Esophagus muscularis mucosa (tissue), 4 donors: Measurements from ENCODE around the gene CLN5. TPM values are rescaled to one million over a fixed set of nuclear protein-coding genes. Genes with fewer than 3 reads are reported as not detected.
"Not testable (repeated sequence)": the region's sequence is repeated elsewhere in the genome, so short reads cannot be mapped to it uniquely, and the experiment has no call there.

Experiments used
- DNase-seq: peaks from one replicate; pipeline ENCODE4 v3.0.0-alpha.2; 2017; ENCODE audit errors: extremely low spot score
- H3K27ac ChIP-seq, 4 donors: fragments of 200-600 bp; sonication (generic); replicated peaks in 1 of 4; 1 replicate in 3 of 4; 2 replicates in 1 of 4; pipeline ENCODE4 v1.5.1; 2016 to 2019; ENCODE audit warnings: mild to moderate bottlenecking in 1 of 4
- H3K27me3 ChIP-seq, 4 donors: fragments of 200-600 bp; sonication (generic); one replicate each; pipeline versions ENCODE4 v1.5.1 to v1.6.0; 2016 to 2019
- H3K36me3 ChIP-seq, 4 donors: fragments of 200-600 bp; sonication (generic); one replicate each; pipeline ENCODE4 v1.5.1; 2016 to 2019
- H3K4me1 ChIP-seq, 4 donors: fragments of 200-600 bp; sonication (generic); one replicate each; pipeline ENCODE4 v1.5.1; 2016 to 2019
- H3K4me3 ChIP-seq, 4 donors: fragments of 200-600 bp; sonication (generic); 1 replicate in 2 of 4; 2 replicates in 2 of 4; pipeline ENCODE4 v1.5.1; 2016 to 2019; ENCODE audit warnings: mild to moderate bottlenecking in 4 of 4, moderate library complexity in 1 of 4
- H3K9me3 ChIP-seq, 4 donors: fragments of 200-600 bp; sonication (generic); 1 replicate in 3 of 4; 2 replicates in 1 of 4; pipeline ENCODE4 v1.5.1; 2016 to 2019
- CTCF ChIP-seq, 3 experiments: fragments of 200-600 bp in 2 of 3; fragments of 450-650 bp in 1 of 3; sonication (generic) in 2 of 3; IDR thresholded peaks; one replicate each; pipeline ENCODE4 v1.5.1; 2017 to 2019; ENCODE audit warnings: antibody characterized with exemption in 3 of 3, mild to moderate bottlenecking in 2 of 3, moderate library complexity in 1 of 3
- EP300 ChIP-seq: sonication (generic); formaldehyde crosslinking; IDR thresholded peaks from one replicate; pipeline ENCODE4 v1.6.1; 2017; ENCODE audit warnings: antibody characterized with exemption
- POLR2A ChIP-seq: fragments of 450-650 bp; IDR thresholded peaks from one replicate; pipeline ENCODE4 v1.6.1; 2017; ENCODE audit warnings: antibody characterized with exemption, moderate library complexity, mild to moderate bottlenecking, low read depth
- POLR2AphosphoS5 ChIP-seq, 2 donors: sonication (generic); formaldehyde crosslinking; IDR thresholded peaks; one replicate each; pipeline ENCODE4 v1.6.1; 2017; ENCODE audit warnings: antibody characterized with exemption in 2 of 2
- WGBS: methylation state at CpG from one replicate; pipeline ENCODE4 v1.1.5; 2018; 5-methylcytosine and 5-hydroxymethylcytosine counted together
- intact Hi-C: fragments of 100-400 bp; cut with DNase I; formaldehyde crosslinking; loops from one replicate; pipeline ENCODE4 v1.15.1; 2023
- total RNA-seq, 4 donors: library from RNA; depleted of rRNA; stranded (reverse); fragments of >200 nt; gene quantifications; one replicate each; pipeline versions ENCODE4 v1.1.0 to v1.2.1, GENCODE V29; 2016

The CLN5 gene
- total RNA-seq, 4 donors from 2014 or later, result 17.6 to 26.2 (median 19.8) TPM

- DNase-seq, result no peak
- TF ChIP-seq POLR2AphosphoS5 (IDR thresholded peaks at IDR 0.05) (no peak), EP300 (no peak), CTCF (IDR thresholded peaks at IDR 0.05) (no peak), POLR2A (no peak)
- Histone ChIP-seq H3K9me3 (peaks cover 0 to 9% (median 3%) of the 10 kb centered on the region in 4 donors), H3K36me3 (no peaks in the 10 kb centered on the region), H3K27ac (no peak overlapping the region), H3K4me3 (no peak overlapping the region), H3K27me3 (no peaks in the 10 kb centered on the region), H3K4me1 (no peaks in the 10 kb centered on the region)
- intact Hi-C loops, result no loop called here
- WGBS, result 86% methylated on average over 5 of the region's 5 CpGs
Observed at GRCh38 chr13:76955661-76956060, 36.2 kb upstream of the CLN5 start.

GRCh38 chr13:76958841-76959432 is 32.9 kb upstream of the CLN5 start:
- peaks cover 0 to 9% (median 4%) of the 10 kb centered on the region in 4 donors for H3K9me3 ChIP-seq
- TF ChIP-seq POLR2A, result no peak
- TF ChIP-seq POLR2AphosphoS5 (IDR thresholded peaks at IDR 0.05), result no peak
- no peak for TF ChIP-seq EP300
- TF ChIP-seq CTCF (IDR thresholded peaks at IDR 0.05), result no peak
- no peak for DNase-seq
- intact Hi-C loops, result no loop called here
- WGBS, result 69% methylated on average over 4 of the region's 4 CpGs
- H3K4me3 ChIP-seq, result no peak overlapping the region
- H3K27ac ChIP-seq, result no peak overlapping the region
- no peaks in the 10 kb centered on the region for H3K36me3 ChIP-seq
- H3K27me3 ChIP-seq, result no peaks in the 10 kb centered on the region
- no peaks in the 10 kb centered on the region for H3K4me1 ChIP-seq

- H3K36me3 ChIP-seq, H3K9me3 ChIP-seq, H3K27me3 ChIP-seq, H3K27ac ChIP-seq, H3K4me3 ChIP-seq, H3K4me1 ChIP-seq, intact Hi-C loops, DNase-seq: not testable (repeated sequence)
Observed at GRCh38 chr13:76959734-76960133, 32.1 kb upstream of the CLN5 start.

GRCh38 chr13:76965759-76966421 is 26.0 kb upstream of the CLN5 start:
- intact Hi-C loops, result no loop called here
- Histone ChIP-seq H3K36me3 (no peaks in the 10 kb centered on the region), H3K9me3 (peaks cover 0 to 1% (median 0%) of the 10 kb centered on the region in 4 donors), H3K27me3 (no peaks in the 10 kb centered on the region), H3K27ac (no peak overlapping the region), H3K4me3 (no peak overlapping the region), H3K4me1 (peaks cover 0 to 14% (median 9%) of the 10 kb centered on the region in 4 donors)
- DNase-seq, result no peak
- 37% methylated on average over 6 of the region's 6 CpGs for WGBS
- TF ChIP-seq POLR2A, result no peak
- TF ChIP-seq EP300, result no peak
- no peak for TF ChIP-seq CTCF (IDR thresholded peaks at IDR 0.05)
- peak in 1 of 2 donors; percentile 9 for TF ChIP-seq POLR2AphosphoS5 (IDR thresholded peaks at IDR 0.05)

- Histone ChIP-seq H3K9me3 (no peaks in the 10 kb centered on the region), H3K4me1 (peaks cover 0 to 14% (median 9%) of the 10 kb centered on the region in 4 donors), H3K27ac (no peak overlapping the region), H3K27me3 (no peaks in the 10 kb centered on the region), H3K36me3 (no peaks in the 10 kb centered on the region), H3K4me3 (no peak overlapping the region)
- no peak for DNase-seq
- TF ChIP-seq EP300, result no peak
- no peak for TF ChIP-seq CTCF (IDR thresholded peaks at IDR 0.05)
- TF ChIP-seq POLR2AphosphoS5 (IDR thresholded peaks at IDR 0.05), result no peak
- no peak for TF ChIP-seq POLR2A
- intact Hi-C loops, result no loop called here
- WGBS, result 92% methylated on average over 6 of the region's 6 CpGs
Observed at GRCh38 chr13:76967031-76967430, 24.9 kb upstream of the CLN5 start.
